ENCODE results near the gene MLLT3. TPM values are rescaled to one million over a fixed set of nuclear protein-coding genes. Genes with fewer than 3 reads are reported as not detected.
A peak's percentile ranks its signal among the peaks of the same experiment; 100 is the strongest.

MLLT3 gene
- total and polyA plus RNA-seq, 2 of the 13 experiments (the other 11 are each of a cell fraction or from before 2014, with no cell fraction given): 12.3 to 12.6 TPM

DNA sequence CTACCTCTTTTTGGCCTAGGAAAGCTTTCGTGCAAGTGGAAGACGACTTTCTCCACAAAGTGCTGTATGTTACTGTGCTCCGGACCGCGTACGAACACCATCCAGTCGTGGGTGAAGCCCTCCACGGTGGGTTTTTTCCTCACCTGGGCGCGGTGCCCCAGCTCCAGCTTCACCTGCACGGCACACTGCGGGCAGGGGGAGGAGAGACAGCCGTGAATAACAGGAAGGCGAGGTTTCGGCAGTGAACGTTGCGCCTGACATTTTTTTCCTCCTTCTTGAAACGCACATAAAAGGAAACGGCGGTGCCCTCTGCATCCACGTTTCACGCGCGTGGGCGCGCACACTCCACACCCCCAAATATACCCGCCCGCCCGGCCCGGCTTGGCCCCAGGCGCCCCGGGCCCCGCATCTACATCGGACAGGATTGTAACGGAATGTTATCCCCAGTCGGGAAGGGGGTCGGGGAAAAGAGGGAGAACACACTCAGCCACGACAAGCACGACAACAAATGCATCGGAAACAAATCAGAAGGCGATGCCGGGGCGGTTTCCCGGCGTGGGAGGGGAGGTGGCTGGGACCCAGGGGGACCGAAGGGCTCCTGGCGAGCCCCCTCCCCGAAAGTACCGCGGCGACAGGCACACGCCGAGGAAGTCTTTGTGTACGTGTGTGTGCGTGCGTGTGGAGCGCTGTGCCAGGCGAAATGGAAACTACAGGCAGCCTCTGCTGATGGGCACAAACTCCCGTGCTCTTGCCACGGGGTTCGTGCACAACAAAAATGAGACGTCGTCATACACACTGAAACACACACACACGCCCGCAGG, 1.4 kb downstream of the MLLT3 start (continued):
- TF ChIP-seq, protein P1, sequence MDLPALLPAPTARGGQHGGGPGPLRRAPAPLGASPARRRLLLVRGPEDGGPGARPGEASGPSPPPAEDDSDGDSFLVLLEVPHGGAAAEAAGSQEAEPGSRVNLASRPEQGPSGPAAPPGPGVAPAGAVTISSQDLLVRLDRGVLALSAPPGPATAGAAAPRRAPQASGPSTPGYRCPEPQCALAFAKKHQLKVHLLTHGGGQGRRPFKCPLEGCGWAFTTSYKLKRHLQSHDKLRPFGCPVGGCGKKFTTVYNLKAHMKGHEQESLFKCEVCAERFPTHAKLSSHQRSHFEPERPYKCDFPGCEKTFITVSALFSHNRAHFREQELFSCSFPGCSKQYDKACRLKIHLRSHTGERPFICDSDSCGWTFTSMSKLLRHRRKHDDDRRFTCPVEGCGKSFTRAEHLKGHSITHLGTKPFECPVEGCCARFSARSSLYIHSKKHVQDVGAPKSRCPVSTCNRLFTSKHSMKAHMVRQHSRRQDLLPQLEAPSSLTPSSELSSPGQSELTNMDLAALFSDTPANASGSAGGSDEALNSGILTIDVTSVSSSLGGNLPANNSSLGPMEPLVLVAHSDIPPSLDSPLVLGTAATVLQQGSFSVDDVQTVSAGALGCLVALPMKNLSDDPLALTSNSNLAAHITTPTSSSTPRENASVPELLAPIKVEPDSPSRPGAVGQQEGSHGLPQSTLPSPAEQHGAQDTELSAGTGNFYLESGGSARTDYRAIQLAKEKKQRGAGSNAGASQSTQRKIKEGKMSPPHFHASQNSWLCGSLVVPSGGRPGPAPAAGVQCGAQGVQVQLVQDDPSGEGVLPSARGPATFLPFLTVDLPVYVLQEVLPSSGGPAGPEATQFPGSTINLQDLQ (CRISPR knock-in tag; IDR thresholded peaks at IDR 0.05): no peak
- TF ChIP-seq HMG20A (CRISPR knock-in tag; IDR thresholded peaks at IDR 0.05; ENCODE audit: borderline replicate concordance) (no peak), SNRNP70 (IDR thresholded peaks at IDR 0.05; ENCODE audit: low read depth, low read length) (no peak), ZNF431 (CRISPR knock-in tag; IDR thresholded peaks at IDR 0.05; ENCODE audit: borderline replicate concordance, low read depth) (no peak), SP4 (CRISPR knock-in tag; IDR thresholded peaks at IDR 0.05) (no peak), KDM3A (CRISPR knock-in tag; IDR thresholded peaks at IDR 0.05; ENCODE audit: low read depth) (no peak), MAFG (CRISPR knock-in tag; IDR thresholded peaks at IDR 0.05) (no peak), ZNF747 (CRISPR knock-in tag; IDR thresholded peaks at IDR 0.05; ENCODE audit: borderline replicate concordance) (no peak), NCOR1 (IDR thresholded peaks at IDR 0.05; ENCODE audit: borderline replicate concordance, low read length) (no peak), HNRNPL (IDR thresholded peaks at IDR 0.05; ENCODE audit: low read depth, low read length) (0 out of 2 replicates have a peak, but pooled peaks have one; percentile 23), SMYD3 (CRISPR knock-in tag; IDR thresholded peaks at IDR 0.05) (no peak), NFKBIZ (CRISPR knock-in tag; IDR thresholded peaks at IDR 0.05) (no peak), TRIM24 (CRISPR knock-in tag; IDR thresholded peaks at IDR 0.05) (no peak), YEATS4 (CRISPR knock-in tag; IDR thresholded peaks at IDR 0.05; ENCODE audit: borderline replicate concordance) (0 out of 2 replicates have a peak, but pooled peaks have one; percentile 28), ZNF569 (CRISPR knock-in tag; IDR thresholded peaks at IDR 0.05; ENCODE audit: borderline replicate concordance) (no peak), KAT2B (IDR thresholded peaks at IDR 0.05; ENCODE audit: borderline replicate concordance, low read depth, low read length) (no peak), SYNCRIP (IDR thresholded peaks at IDR 0.05; ENCODE audit: insufficient read depth, low read depth, low read length) (no peak), JUNB (CRISPR knock-in tag; IDR thresholded peaks at IDR 0.05; ENCODE audit: borderline replicate concordance) (no peak), NFYC (CRISPR knock-in tag; IDR thresholded peaks at IDR 0.05) (no peak)
- TF ChIP-seq, protein P2, sequence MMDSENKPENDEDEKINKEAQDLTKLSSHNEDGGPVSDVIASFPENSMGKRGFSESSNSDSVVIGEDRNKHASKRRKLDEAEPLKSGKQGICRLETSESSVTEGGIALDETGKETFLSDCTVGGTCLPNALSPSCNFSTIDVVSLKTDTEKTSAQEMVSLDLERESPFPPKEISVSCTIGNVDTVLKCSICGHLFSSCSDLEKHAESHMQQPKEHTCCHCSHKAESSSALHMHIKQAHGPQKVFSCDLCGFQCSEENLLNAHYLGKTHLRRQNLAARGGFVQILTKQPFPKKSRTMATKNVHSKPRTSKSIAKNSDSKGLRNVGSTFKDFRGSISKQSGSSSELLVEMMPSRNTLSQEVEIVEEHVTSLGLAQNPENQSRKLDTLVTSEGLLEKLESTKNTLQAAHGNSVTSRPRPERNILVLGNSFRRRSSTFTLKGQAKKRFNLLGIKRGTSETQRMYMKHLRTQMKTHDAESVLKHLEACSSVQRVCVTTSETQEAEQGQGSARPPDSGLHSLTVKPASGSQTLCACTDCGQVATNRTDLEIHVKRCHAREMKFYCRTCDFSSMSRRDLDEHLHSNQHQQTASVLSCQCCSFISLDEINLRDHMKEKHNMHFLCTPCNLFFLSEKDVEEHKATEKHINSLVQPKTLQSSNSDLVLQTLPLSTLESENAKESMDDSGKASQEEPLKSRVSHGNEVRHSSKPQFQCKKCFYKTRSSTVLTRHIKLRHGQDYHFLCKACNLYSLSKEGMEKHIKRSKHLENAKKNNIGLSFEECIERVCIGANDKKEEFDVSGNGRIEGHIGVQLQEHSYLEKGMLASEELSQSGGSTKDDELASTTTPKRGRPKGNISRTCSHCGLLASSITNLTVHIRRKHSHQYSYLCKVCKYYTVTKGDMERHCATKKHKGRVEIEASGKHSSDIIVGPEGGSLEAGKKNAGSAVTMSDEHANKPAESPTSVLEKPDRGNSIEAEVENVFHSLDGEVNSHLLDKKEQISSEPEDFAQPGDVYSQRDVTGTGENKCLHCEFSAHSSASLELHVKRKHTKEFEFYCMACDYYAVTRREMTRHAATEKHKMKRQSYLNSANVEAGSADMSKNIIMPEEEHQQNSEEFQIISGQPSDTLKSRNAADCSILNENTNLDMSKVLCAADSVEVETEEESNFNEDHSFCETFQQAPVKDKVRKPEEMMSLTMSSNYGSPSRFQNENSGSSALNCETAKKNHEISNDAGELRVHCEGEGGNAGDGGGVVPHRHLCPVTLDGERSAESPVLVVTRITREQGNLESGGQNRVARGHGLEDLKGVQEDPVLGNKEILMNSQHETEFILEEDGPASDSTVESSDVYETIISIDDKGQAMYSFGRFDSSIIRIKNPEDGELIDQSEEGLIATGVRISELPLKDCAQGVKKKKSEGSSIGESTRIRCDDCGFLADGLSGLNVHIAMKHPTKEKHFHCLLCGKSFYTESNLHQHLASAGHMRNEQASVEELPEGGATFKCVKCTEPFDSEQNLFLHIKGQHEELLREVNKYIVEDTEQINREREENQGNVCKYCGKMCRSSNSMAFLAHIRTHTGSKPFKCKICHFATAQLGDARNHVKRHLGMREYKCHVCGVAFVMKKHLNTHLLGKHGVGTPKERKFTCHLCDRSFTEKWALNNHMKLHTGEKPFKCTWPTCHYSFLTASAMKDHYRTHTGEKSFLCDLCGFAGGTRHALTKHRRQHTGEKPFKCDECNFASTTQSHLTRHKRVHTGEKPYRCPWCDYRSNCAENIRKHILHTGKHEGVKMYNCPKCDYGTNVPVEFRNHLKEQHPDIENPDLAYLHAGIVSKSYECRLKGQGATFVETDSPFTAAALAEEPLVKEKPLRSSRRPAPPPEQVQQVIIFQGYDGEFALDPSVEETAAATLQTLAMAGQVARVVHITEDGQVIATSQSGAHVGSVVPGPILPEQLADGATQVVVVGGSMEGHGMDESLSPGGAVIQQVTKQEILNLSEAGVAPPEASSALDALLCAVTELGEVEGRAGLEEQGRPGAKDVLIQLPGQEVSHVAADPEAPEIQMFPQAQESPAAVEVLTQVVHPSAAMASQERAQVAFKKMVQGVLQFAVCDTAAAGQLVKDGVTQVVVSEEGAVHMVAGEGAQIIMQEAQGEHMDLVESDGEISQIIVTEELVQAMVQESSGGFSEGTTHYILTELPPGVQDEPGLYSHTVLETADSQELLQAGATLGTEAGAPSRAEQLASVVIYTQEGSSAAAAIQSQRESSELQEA (CRISPR knock-in tag; IDR thresholded peaks at IDR 0.05; ENCODE audit: not compliant biosample characterization): no peak

All from HepG2 (cell line).